GM13977 (cell line): ENCODE data around the gene GDF7.

ENCODE experiments used
- DNase-seq: peaks from one replicate; pipeline ENCODE4 v3.0.0; 2012; ENCODE audit warnings: low spot score
- in situ Hi-C: fragments of 300-500 bp; cut with MboI; formaldehyde crosslinking; loops from one replicate; pipeline ENCODE4 v1.12.0; 2022; ENCODE audit warnings: low sequenced_read_pairs, low pct_unique_long_range_greater_than_20kb, mixed read lengths, inconsistent platforms; ENCODE audit not compliant: unreplicated experiment
- TF ChIP-seq, protein P1 (sequence below): IDR thresholded peaks from 2 replicates; pipeline ENCODE4 v1.5.1; 2012; ENCODE audit warnings: mild to moderate bottlenecking, control low read depth; ENCODE audit not compliant: insufficient read depth; ENCODE audit errors: extremely low read depth, missing control alignments

GDF7 gene

DNA sequence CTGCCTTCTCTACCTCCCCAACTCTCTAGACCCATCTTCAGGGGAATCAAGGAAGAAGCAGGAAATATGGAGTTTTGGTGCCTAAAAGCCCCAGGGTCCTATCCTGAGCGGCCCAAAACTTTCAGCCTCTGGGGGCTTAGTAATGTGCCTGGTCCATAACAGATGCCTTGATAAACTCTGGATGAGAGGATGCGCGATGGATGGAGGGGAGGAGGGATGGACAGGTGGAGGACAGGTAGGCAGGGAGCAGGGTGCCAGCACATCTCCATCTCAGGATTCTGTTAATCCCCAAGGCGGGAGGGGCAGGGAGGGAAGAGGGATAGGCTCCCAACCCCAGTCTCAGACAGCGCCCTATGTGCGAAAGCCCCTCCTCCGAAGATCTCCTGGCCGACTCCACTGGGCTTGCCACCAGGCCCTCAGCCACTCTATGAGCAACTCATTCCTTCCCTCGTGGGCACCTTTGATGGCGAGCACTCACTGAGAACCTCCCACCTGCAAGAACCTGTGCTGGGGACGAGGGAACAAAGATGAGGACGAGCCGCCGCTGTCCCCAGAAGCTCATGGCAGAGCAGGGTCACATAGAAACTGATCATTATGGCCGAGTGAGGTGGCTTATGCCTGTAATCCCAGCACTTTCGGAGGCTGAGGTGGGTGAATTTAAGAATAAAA is 39.1 kb upstream of the GDF7 start:
- DNase-seq = no peak
- in situ Hi-C loops = loop anchor here (25.0 kb wide), 1 partner anchor 491 kb away; no protein-coding TSS in a partner anchor
- TF ChIP-seq, protein P1, sequence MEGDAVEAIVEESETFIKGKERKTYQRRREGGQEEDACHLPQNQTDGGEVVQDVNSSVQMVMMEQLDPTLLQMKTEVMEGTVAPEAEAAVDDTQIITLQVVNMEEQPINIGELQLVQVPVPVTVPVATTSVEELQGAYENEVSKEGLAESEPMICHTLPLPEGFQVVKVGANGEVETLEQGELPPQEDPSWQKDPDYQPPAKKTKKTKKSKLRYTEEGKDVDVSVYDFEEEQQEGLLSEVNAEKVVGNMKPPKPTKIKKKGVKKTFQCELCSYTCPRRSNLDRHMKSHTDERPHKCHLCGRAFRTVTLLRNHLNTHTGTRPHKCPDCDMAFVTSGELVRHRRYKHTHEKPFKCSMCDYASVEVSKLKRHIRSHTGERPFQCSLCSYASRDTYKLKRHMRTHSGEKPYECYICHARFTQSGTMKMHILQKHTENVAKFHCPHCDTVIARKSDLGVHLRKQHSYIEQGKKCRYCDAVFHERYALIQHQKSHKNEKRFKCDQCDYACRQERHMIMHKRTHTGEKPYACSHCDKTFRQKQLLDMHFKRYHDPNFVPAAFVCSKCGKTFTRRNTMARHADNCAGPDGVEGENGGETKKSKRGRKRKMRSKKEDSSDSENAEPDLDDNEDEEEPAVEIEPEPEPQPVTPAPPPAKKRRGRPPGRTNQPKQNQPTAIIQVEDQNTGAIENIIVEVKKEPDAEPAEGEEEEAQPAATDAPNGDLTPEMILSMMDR = no peak

DNA sequence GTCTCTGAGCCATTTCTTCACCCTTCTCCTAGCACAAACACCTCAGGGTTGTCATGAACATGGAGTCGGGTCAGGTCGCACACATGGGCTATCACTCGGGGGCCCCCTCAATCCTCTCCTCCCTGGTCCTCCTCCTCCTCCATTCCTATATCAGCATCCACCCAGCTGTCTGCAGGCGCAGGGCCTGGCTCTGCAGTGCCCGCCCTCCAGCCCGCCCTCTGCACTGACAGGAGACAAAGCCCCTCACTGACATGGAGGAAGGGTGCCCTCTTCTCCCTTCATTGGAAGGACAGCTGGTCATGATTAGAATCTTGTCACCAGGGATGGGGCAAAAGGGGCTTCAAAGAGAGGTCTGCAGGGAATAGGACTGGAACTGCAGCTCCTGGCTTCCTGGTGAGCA is 37.8 kb upstream of the GDF7 start:
- in situ Hi-C loops = loop anchor here (25.0 kb wide), 1 partner anchor 492 kb away; no protein-coding TSS in a partner anchor
- no peak for DNase-seq
- TF ChIP-seq, protein P1 = no peak

DNA sequence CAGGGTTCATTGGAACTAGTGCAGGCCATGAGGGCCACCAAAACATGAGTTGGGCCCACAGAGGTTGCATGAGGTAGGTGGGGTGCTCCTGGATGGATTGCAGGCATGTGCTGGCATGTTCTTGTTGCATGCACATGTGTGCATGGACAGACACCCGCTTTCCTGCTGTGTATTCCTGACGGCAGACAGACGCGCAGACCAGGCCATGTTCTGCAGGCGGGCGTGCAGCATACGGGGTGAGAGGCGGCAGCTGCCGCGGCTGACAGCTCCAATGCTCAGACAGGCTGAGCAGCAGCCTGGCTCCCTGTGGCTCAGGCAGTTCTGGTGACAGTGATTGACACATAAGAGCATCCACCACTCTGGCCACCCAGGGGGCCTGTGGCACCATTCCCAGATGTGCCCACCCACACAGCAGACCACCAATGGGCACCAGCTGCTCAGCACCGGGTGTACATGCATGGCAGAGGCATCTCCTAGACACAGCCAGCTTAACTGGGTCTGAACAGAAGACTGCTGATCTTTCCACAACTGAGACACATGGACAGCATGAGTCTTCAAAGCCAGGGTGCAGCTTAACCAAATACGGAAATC is 37.3 kb upstream of the GDF7 start:
- in situ Hi-C loops = loop anchor here (10.0 to 25.0 kb wide), 2 partner anchors 95 to 492 kb away; no protein-coding TSS in a partner anchor
- TF ChIP-seq, protein P1 = no peak
- no peak for DNase-seq

DNA sequence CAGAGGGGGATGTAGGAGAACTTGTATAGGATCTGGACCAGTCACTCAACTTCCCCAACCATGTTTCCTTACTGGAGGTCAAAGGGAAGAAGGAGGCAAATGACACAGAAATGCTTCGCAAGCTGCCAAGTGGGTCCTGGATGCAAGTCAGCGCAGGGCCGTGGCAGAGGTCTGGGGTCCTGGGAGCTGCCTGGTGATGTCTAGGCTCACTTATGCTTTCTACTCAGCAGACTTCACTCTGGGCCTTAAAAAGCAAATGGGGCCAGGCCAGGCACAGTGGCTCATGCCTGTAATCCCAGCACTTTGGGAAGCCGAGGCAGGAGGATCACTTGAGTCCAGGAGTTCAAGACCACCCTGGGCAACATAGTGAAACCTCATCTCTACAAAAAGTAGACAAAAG is 36.0 kb upstream of the GDF7 start:
- no peak for DNase-seq
- TF ChIP-seq, protein P1 = no peak
- in situ Hi-C loops = loop anchor here (10.0 to 25.0 kb wide), 2 partner anchors 96 to 494 kb away; no protein-coding TSS in a partner anchor

DNA sequence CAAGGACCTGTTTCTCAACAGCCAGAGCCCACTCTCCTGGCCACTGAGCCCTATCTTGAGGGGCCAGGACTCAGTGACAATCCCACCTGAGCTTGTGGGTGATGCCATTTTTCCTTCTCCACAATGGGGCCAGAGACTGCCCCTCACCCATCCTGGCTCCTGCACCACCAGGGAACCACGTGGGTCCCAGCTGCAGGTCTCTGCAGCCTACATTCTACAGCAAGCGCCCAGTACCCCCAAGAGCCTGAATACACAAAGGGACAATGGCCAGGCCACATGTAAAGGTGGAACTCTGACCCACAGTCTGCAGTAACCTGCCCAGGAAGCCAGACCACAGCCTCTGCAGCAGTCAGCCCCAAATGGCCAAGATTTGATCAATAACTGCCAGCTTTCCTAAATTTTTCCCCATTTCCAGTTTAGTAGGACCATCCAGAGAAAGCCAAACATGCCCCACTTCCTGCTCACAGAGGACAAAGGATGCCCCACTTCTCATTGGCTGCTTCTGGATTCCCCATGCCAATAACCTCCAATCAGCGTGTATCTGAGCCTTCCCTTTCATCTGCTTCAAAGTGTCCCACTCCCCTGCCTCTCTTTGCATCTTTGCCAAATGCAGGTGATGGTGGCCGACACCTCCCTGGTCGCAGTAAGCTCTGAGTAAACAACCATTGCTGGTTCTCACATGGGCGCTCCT is 35.2 kb upstream of the GDF7 start:
- in situ Hi-C loops = loop anchor here (10.0 to 25.0 kb wide), 2 partner anchors 97 to 494 kb away; no protein-coding TSS in a partner anchor
- TF ChIP-seq, protein P1 = no peak
- DNase-seq = no peak

GRCh38 chr2:20632446-20632990 is 34.4 kb upstream of the GDF7 start:
- no peak for DNase-seq
- in situ Hi-C loops = loop anchor here (10.0 to 25.0 kb wide), 2 partner anchors 98 to 495 kb away; no protein-coding TSS in a partner anchor
- TF ChIP-seq, protein P1 = no peak
